Stomach (tissue), 4 donors: ENCODE data around the gene ARHGAP25.

ENCODE experiments used
- CTCF ChIP-seq, 7 experiments: fragments of 450-650 bp in 4 of 7; fragments of 200-600 bp in 3 of 7; sonication (generic) in 3 of 7; IDR thresholded peaks; one replicate each; pipeline ENCODE4 v1.5.1; 2016 to 2019; ENCODE audit warnings: antibody characterized with exemption in 7 of 7, control low read depth in 2 of 7, mild to moderate bottlenecking in 1 of 7
- POLR2AphosphoS5 ChIP-seq, 3 donors: sonication (generic); formaldehyde crosslinking; IDR thresholded peaks; one replicate each; pipeline ENCODE4 v1.6.1; 2016; ENCODE audit warnings: antibody characterized with exemption in 3 of 3

GRCh38 chr2:68796295-68796905 is 61.8 kb downstream of the ARHGAP25 start:
- TF ChIP-seq CTCF (IDR thresholded peaks at IDR 0.05), result no peak
- TF ChIP-seq POLR2AphosphoS5 (IDR thresholded peaks at IDR 0.05), result no peak
